Mammary epithelial cell (primary cell): Measurements from ENCODE around the gene CTSE.

Experiments used
- EZH2 ChIP-seq: IDR thresholded peaks from 2 replicates; pipeline ENCODE4 v1.6.1; 2012; ENCODE audit warnings: low read length, inconsistent platforms, borderline replicate concordance
- TF ChIP-seq, protein P1 (sequence below), 2 donors: IDR thresholded peaks in 1 of 2; conservative IDR thresholded peaks in 1 of 2; 2 replicates each; pipeline ENCODE4 v1.5.1; 2011 to 2012; ENCODE audit warnings: inconsistent platforms in 2 of 2, low read length in 2 of 2, mild to moderate bottlenecking in 2 of 2, control low read depth in 1 of 2, low read depth in 1 of 2; ENCODE audit not compliant: insufficient read depth in 1 of 2; ENCODE audit errors: extremely low read depth in 1 of 2

DNA sequence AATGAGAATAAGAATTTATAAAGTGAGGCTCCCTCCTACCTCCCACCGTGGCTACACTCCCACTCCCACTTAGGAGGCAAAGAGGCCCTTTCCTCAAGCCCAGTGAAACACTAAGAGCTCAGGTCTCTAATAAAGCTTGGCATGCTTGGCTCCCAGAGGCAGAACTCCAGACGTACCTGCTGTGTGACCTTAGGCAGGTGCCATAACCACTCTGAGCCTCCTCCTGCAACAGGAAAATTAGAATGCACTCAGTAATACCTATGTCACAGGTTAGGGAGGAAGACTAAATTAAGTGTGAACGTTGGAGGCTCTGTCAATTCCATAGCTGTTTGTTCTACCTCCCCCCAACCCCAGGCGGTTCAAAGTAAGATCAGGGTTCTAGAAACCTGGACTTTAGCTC, 63.9 kb downstream of the CTSE start:
- TF ChIP-seq, protein P1, sequence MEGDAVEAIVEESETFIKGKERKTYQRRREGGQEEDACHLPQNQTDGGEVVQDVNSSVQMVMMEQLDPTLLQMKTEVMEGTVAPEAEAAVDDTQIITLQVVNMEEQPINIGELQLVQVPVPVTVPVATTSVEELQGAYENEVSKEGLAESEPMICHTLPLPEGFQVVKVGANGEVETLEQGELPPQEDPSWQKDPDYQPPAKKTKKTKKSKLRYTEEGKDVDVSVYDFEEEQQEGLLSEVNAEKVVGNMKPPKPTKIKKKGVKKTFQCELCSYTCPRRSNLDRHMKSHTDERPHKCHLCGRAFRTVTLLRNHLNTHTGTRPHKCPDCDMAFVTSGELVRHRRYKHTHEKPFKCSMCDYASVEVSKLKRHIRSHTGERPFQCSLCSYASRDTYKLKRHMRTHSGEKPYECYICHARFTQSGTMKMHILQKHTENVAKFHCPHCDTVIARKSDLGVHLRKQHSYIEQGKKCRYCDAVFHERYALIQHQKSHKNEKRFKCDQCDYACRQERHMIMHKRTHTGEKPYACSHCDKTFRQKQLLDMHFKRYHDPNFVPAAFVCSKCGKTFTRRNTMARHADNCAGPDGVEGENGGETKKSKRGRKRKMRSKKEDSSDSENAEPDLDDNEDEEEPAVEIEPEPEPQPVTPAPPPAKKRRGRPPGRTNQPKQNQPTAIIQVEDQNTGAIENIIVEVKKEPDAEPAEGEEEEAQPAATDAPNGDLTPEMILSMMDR (conservative IDR thresholded peaks at IDR 0.05 in 1 of 2, IDR thresholded peaks at IDR 0.05 in 1 of 2; ENCODE audit: extremely low read depth in 1 of 2, insufficient read depth in 1 of 2, low read depth in 1 of 2, low read length in 2 of 2) = no peak
- no peak for TF ChIP-seq EZH2
